ENCODE data around the gene UMPS. TPM values are rescaled to one million over a fixed set of nuclear protein-coding genes. Genes with fewer than 3 reads are reported as not detected.

Gene UMPS
- total and polyA plus RNA-seq, 2 experiments from 2014 or later = 44.1 to 48.8 TPM

- no peak for TF ChIP-seq ETS1 (IDR thresholded peaks at IDR 0.05)
- TF ChIP-seq REST (IDR thresholded peaks at IDR 0.05; ENCODE audit: unreplicated experiment) = no peak
- TF ChIP-seq ZNF114 (CRISPR knock-in tag; IDR thresholded peaks at IDR 0.05) = no peak
- no peak for TF ChIP-seq EZH2 (IDR thresholded peaks at IDR 0.05; ENCODE audit: low read depth, unreplicated experiment)
- no peak for TF ChIP-seq NANOG (IDR thresholded peaks at IDR 0.05; ENCODE audit: borderline replicate concordance)
These were observed 57.4 kb downstream of the UMPS start (continued) for GRCh38 chr3:124787476-124788195.

GRCh38 chr3:124788254-124788745 is 58.0 kb downstream of the UMPS start:
- Histone ChIP-seq H3K4me1 (ENCODE audit: insufficient read depth) (no peaks in the 10 kb centered on the region), H3K79me2 (replicated peaks; ENCODE audit: insufficient read depth) (peaks cover 49% of the 10 kb centered on the region), H3K27me3 (ENCODE audit: insufficient read depth) (no peaks in the 10 kb centered on the region), H3K36me3 (ENCODE audit: insufficient read depth) (peaks cover 28% of the 10 kb centered on the region), H3F3A (replicated peaks; ENCODE audit: low read depth) (0 out of 2 replicates have a peak, but pooled peaks cover 11% of the 10 kb centered on the region), H3K4me3 (no peak overlapping the region), H3K9me2 (ENCODE audit: insufficient read depth) (no peaks in the 10 kb centered on the region), H3K4me2 (no peak overlapping the region), H2AFZ (no peak overlapping the region), H3K27ac (ENCODE audit: low read depth) (0 out of 2 replicates have a peak overlapping the region, but pooled peaks have one; percentile 42), H4K20me1 (replicated peaks; ENCODE audit: insufficient read depth) (peaks cover 20% of the 10 kb centered on the region; the same call in 1 of the 2 replicates)
- Mint-ChIP-seq H3K9me3 (no peaks in the 10 kb centered on the region), H3K4me3 (no peak overlapping the region), H3K36me3 (ENCODE audit: low read depth) (peaks cover 48% of the 10 kb centered on the region), H3K4me1 (peaks cover 6% of the 10 kb centered on the region), H3K27me3 (ENCODE audit: insufficient read depth, low read depth, poor library complexity) (peaks cover 7% of the 10 kb centered on the region), H3K27ac (no peak overlapping the region)
- ATAC-seq (no peak), DNase-seq (ENCODE audit: low spot score) (no peak)
- no peak for TF ChIP-seq EZH2 (IDR thresholded peaks at IDR 0.05; ENCODE audit: low read depth, unreplicated experiment)
- no peak for TF ChIP-seq CREB1 (CRISPR knock-in tag; IDR thresholded peaks at IDR 0.05; ENCODE audit: low read depth)
- no peak for TF ChIP-seq EZH2phosphoT487 (IDR thresholded peaks at IDR 0.05; ENCODE audit: unreplicated experiment)
- no peak for TF ChIP-seq REST (IDR thresholded peaks at IDR 0.05; ENCODE audit: unreplicated experiment)
- TF ChIP-seq ZNF462 (CRISPR knock-in tag; IDR thresholded peaks at IDR 0.05) = no peak
- no peak for TF ChIP-seq STAT1 (IDR thresholded peaks at IDR 0.05; ENCODE audit: unreplicated experiment)

All from GM23338 (cell line).